GM21528 (cell line): ENCODE data around the gene SLC22A5.
"Not testable (repeated sequence)": the region's sequence is repeated elsewhere in the genome, so short reads cannot be mapped to it uniquely, and the experiment has no call there.

Experiments used
- ATAC-seq: cut with Tn5 transposase; IDR thresholded peaks from one replicate; pipeline ENCODE4 v1.9.1; 2021; ENCODE audit warnings: mild to moderate bottlenecking, moderate library complexity; ENCODE audit not compliant: unreplicated experiment, low FRiP score

Gene SLC22A5

DNA sequence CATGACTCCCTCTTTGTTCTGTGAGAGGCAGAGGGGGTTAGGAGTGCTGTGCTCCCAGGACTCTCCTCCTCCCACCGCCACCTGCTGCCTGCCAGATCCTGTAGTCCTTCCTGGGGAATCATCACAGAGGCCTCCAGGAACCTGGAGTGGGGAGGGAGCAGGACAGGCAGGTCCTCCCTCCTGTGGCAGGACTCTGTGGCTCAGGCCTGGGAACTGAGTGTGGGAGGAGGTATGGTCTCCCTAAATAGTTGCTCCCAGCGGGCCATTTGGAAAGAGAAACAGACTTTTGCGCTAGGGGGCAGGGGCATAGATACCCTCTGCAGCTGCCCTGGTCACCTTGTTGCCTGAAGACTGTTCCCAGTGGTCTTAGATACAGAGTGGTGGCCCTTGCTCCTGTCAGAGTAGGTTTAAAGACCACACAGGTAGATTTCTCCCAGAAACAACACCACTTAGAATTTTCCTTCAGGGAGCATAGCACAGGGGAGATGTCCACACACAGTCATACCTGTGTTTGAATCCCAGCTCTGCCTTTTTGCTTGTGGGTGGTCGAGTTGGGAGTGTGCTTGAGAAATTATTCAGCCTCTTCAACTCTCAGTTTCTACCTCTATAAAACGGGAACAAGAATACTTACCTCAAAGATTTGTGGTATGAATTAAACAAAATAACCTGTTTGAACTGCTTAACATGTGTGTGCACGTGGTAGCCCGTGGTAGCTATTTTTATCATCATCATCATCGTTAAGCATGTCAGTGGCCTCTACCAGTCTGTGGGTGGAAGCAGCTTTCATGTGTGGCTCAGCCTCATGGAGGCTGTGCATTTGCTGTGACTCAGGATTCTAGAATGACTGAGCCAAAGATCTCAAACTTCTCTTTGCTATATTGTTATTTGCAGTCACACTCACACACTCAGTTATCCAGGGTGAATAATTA is 55.8 kb downstream of the SLC22A5 start:
- ATAC-seq, result peak; percentile 60

DNA sequence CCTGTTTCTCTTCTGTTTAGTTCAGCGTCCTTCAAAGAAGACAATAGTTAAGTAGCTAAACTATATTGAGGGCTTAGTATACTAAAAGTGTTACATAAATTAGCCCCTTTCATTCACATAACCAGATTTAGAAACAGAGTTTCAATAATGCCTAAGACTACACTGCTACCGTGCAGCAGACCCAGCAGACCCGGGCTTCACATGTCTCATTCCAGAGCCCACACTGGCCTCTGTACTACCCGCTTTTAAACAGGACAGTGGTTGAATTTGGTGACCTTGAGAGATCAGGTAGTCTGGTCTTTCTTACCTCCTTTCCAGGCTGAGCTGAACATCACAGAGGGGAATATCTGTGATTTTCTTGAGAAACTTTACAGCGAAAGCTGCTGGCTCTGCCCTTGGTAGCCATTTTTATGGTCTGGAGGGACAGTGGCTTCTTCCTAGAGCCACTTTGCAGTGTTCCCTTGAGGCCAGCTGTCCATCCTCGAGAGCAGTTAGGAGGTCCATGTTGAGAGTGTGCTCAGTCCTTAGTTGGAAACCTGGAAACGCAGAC is 56.5 kb downstream of the SLC22A5 start:
- peak; percentile 10 for ATAC-seq

DNA sequence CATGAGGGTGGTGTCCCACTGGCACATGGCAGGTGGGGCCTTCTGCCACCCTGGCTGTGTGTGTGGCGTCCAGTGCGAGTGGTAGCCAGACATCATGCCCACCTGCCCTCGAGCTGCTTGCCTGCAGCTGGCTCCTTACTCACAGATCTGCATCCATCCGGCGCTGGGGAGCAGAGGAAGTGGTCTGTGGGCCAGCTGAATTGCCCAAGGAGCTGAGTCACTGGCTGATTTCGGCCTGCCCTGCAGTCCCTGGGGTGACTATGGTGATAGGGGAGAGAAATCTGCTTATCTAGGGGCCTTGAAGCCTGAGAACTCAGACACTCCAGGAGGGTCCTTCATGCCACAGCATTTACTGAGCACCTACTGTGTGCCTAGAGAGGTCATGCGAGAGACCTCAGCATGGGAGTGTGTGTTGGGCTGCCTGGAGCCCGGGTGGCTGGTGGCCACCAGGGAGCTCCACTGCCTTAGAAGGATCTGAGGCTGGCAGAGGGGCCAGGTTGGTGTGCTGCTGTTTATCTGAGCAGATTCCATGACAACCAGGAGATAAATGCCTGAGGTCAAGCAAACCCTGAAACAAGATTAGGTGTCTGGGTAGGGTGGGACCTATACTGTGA is 57.1 kb downstream of the SLC22A5 start:
- peak; percentile 29 for ATAC-seq

DNA sequence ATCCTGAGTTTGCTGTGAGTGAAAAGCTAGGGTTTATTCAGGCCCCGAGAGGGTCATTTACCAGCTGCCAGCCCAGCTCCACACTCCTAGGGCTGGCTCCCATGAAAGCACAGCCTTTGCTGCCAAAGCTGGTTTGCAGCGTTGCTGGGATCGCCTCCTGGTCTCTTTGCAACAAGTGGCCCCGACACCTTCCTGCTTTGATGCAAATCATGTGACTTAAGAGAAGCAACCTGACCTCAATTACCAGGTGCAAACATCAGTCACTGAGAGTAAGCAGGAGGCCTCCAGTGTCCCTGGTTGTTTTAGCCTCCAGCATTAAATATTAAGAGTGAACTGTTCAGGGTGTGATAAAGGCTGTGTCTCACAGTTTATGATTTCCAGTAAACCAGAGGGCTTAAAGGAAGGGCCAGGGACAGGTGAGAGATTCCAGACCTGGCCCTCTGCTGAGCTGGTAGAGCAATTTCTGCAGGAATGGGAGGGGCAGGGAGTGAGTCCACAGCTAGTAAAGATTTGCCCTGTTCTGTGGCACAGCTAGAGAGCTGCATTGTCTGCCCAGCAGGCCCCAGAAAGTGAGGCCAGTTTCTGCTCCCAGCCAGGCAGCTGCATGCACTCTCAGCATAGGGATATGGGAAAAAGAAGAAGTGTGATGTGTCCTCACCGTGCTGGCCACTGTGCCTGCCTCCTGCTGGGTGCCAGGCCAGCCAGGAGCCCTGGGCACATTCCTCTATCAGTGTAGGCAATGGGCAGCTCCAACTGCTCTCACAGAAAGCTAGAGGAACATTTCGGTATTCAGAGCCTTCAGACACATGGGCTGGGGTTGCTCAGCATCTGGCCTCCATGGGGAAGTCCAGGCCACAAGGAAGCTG is 58.0 kb downstream of the SLC22A5 start:
- no peak for ATAC-seq

- no peak for ATAC-seq
Measured at GRCh38 chr5:132428147-132428482, 58.6 kb downstream of the SLC22A5 start.

GRCh38 chr5:132428484-132429462 is 59.3 kb downstream of the SLC22A5 start:
- no peak for ATAC-seq

DNA sequence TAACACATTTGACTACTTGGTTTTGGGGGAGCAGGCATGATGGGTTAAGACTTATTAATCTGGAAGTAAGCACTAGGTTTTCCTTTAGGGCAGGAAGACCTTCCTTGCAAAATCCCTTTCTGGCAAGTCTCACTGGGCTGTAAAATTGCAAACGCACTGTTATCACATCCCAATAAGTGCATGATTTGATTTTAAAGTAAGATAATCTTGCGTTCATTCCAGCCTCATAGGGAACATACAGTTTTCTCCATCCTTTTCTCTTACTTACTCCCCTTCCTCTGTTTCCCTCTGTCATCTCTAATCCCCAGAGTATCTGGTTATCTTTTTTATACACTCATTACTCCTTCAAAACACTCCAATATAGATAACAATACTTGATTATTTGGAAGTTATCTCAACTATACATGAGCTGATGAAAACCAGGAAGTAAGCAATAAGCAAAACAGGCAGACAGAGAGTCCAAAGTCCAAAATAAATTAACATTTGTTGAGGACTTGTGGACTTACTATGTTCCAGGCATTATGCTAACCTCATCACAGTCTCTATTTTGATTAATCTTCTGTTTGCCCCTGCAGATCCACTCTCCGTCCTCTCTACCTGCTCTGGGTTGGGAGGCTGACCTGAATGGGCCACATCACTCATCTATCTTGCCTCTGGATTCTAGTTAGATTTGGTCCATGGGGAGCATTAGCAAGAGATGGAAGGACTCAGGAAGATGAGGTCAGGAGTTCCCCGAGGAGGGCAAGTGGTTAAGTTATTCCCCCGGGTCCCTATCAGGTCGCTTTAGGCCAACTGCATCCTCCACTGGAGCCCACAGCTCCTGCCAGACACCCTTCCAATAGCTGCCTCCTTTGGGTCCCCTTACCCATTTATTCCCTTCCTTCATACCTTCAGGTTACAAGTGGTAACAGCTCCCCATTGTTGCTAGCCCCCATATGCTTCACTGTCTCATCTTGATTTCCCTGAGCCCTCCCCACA is 60.2 kb downstream of the SLC22A5 start:
- ATAC-seq, result no peak

- no peak for ATAC-seq
Measured at GRCh38 chr5:132430746-132431145, 61.2 kb downstream of the SLC22A5 start.

DNA sequence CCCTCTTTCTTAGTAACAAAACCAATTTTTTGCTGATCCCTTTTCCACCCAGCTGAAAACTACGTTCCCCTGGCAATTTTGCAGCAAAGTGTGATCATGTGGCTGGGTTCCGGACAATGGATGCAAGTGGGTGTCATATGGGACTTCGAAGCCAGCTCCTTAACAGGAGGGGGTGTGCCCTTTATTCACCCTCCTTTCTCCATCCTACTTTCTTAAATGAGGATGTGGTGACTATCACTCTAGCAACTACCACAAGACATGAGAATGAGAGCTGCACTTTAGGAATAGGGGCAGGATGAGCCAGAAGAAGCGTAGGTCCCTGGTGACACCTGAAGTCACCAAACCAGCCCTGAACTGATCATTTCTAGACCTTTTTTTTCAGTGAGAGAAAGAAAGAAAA is 62.1 kb downstream of the SLC22A5 start:
- ATAC-seq, result no peak

DNA sequence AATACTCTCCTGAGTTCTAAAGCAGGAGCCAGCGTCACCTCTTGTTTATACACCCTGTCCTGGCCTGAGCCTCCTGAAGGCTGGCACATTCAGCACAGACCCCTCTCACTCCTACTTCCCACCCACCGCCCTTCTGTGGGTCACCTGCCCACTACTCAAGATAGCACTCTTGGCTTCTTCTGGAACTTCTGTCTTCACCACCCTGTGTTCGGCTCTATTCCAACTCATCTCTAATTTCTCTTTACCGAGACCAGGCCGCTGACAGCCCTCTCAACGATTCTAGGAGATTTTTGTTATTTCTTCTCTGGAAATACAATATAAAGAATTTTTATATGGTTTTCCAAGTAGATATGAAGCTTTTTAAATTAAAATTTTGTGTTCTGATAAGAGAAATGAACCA is 63.6 kb downstream of the SLC22A5 start:
- ATAC-seq, result no peak

DNA sequence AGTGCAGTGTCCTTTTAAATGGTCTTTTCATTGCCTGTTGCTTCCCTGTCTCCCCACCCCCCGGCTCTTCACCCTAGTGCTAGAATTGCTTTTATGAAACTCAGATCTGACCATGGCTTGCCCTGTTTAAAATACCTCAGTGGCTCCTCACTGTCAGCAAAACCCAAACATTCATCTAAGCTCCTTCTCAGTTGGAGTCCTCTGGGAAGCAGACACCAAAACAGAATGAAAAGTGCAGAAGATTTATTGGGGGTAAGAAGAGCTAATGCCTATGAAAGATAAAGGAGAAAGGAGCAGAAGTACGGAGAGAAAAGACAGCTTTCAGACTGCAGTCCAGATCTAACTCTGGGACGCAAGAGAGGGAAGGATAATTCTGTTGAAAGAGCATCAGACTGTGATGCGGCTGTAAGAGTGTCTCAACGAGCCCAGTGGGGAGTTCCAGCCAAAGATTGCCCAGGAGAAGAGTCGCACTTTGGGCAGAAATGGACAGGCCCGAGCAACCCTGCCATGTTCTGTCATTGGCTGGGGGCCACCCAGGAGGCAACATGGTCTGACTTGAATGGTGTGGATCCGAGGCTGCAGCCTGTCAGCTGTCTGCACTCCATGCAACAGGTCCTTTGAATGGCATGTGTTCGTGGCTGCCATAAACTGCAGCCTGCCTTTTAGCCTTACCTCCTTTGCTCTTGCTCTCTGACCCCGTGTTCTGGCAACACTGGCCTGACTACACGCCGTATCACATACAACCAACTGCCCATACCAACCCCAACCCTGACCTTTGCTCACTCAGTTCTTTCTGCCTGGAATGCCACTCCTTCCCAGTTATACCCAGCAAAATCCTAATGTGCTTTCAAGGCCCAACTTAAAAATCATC is 65.1 kb downstream of the SLC22A5 start:
- no peak for ATAC-seq

- no peak for ATAC-seq
Measured at GRCh38 chr5:132435447-132435846, 65.9 kb downstream of the SLC22A5 start.

GRCh38 chr5:132435886-132436285 is 66.4 kb downstream of the SLC22A5 start:
- ATAC-seq, result no peak

DNA sequence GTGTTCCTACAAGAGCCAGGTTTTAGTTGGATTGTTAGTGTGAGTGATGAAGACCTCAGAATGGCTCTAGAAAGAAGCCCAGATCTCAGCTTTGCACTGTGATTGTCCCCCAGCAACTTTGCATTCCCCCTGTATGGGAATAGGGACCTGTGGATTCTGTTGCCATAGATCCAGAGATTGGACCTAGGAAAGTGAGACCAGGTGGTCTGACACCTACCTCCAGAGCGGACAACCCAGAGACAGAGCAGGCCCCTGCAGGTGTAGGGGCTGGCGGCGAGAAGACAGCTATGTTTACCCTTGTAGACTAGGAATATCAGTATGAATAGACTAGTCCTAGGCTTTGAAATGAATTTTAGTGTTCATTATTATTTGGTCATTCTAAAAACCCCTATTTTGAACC is 67.4 kb downstream of the SLC22A5 start:
- ATAC-seq, result peak; percentile 11

- ATAC-seq, result peak; percentile 87
Measured at GRCh38 chr5:132437604-132438266, 68.2 kb downstream of the SLC22A5 start.

DNA sequence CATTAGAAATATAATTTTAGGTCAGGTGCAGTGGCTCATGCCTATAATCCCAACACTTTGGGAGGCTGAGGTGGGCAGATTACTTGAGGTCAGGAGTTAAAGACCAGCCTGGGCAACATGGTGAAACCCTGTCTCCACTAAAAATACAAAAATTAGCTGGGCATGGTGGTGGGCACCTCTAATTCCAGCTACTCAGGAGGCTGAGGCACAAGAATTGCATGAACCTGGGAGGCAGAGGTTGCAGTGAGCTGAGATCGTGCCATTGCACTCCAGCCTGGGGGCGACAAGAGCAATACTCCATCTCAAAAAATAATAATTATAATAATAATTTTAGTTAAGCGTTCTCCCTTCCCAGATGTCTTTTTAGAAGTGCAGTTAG is 68.7 kb downstream of the SLC22A5 start:
- ATAC-seq, result not testable (repeated sequence)

DNA sequence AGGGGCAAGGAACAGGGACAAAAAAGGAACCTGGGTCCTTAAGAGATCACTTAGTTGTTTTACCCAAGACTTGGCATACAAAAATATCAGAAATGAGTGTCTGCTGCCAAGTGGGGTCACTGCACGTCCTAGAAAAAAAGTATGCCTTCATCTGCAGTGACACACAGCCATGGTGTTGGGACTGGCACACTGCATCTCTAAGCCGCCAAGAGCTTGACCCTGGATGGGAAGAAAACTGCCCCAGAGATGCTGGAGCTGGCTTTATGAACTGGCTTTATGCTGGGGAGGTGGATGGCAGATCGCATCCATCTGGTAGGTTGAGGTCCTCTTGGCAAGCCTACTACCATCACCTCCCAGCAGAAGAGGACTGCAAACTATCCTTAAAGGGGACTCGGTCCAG is 69.4 kb downstream of the SLC22A5 start:
- ATAC-seq, result no peak
